HEK293 (cell line): ENCODE data around the gene MOB2.

ENCODE experiments used
- CTCF ChIA-PET: fragments of 350-600 bp; formaldehyde crosslinking; extraction: SDS; loops from one replicate; lab custom pipeline; 2021; ENCODE audit warnings: antibody characterized with exemption; lab: Yijun Ruan, JAX
- POLR2A ChIA-PET: fragments of 300-600 bp; formaldehyde crosslinking; extraction: SDS; loops from one replicate; lab custom pipeline; 2020; ENCODE audit warnings: antibody characterized with exemption, inconsistent platforms; lab: Yijun Ruan, JAX
- H3K27ac ChIP-seq: fragments of 200-500 bp; sonication (Bioruptor generic); 2 replicates; pipeline ENCODE4 v1.5.1; 2014; ENCODE audit warnings: low read depth, low read length, control low read depth, inconsistent platforms; ENCODE audit errors: extremely low read depth
- H3K36me3 ChIP-seq, 2 experiments: fragments of 200-500 bp in 1 of 2; sonication (Bioruptor generic) in 1 of 2; 1 replicate in 1 of 2; 2 replicates in 1 of 2; pipeline ENCODE4 v1.5.1; 2014 to 2017; ENCODE audit warnings: inconsistent platforms in 2 of 2, low read length in 2 of 2; ENCODE audit not compliant: control insufficient read depth in 2 of 2, insufficient read depth in 1 of 2
- H3K4me1 ChIP-seq: fragments of 200-500 bp; sonication (Bioruptor generic); 2 replicates; pipeline ENCODE4 v1.5.1; 2014; ENCODE audit warnings: mild to moderate bottlenecking, low read length, inconsistent platforms; ENCODE audit not compliant: control insufficient read depth, insufficient read depth
- H3K4me3 ChIP-seq: 2 replicates; pipeline ENCODE4 v1.5.1; 2011; ENCODE audit warnings: low read depth, mild to moderate bottlenecking, control low read depth, low read length, moderate library complexity
- H3K9me3 ChIP-seq: fragments of 200-500 bp; sonication (Bioruptor generic); 2 replicates; pipeline ENCODE4 v1.5.1; 2014; ENCODE audit warnings: low read depth, low read length, inconsistent platforms; ENCODE audit not compliant: control insufficient read depth, insufficient read depth
- GLIS1 ChIP-seq: fragments of 450-650 bp; formaldehyde crosslinking; IDR thresholded peaks from 2 replicates; pipeline ENCODE4 v1.5.1; 2016; ENCODE audit warnings: missing biosample characterization, missing genetic modification characterization
- GLIS2 ChIP-seq: fragments of 450-650 bp; formaldehyde crosslinking; IDR thresholded peaks from 2 replicates; pipeline ENCODE4 v1.5.1; 2016; ENCODE audit warnings: missing biosample characterization, missing genetic modification characterization
- KLF10 ChIP-seq: fragments of 450-650 bp; IDR thresholded peaks from 2 replicates; pipeline ENCODE4 v1.5.1; 2018; ENCODE audit warnings: missing biosample characterization, mild to moderate bottlenecking, missing genetic modification characterization
- MEIS1 ChIP-seq: sonication (generic); formaldehyde crosslinking; IDR thresholded peaks from 2 replicates; pipeline ENCODE4 v1.8.1; 2022; ENCODE audit warnings: missing genetic modification reagents, mild to moderate bottlenecking, borderline replicate concordance
- MZF1 ChIP-seq: fragments of 450-650 bp; formaldehyde crosslinking; IDR thresholded peaks from 2 replicates; pipeline ENCODE4 v1.5.1; 2017; ENCODE audit warnings: missing biosample characterization, missing genetic modification characterization, borderline replicate concordance
- OVOL3 ChIP-seq: fragments of 450-650 bp; formaldehyde crosslinking; IDR thresholded peaks from 2 replicates; pipeline ENCODE4 v1.5.1; 2016; ENCODE audit warnings: missing biosample characterization, missing genetic modification characterization
- YY2 ChIP-seq: fragments of 450-650 bp; formaldehyde crosslinking; IDR thresholded peaks from 2 replicates; pipeline ENCODE4 v1.5.1; 2016; ENCODE audit warnings: missing biosample characterization, missing genetic modification characterization
- ZFHX2 ChIP-seq: fragments of 450-650 bp; formaldehyde crosslinking; conservative IDR thresholded peaks from 2 replicates; pipeline ENCODE4 v1.5.1; 2016; ENCODE audit warnings: missing biosample characterization, missing genetic modification characterization
- ZIC2 ChIP-seq: fragments of 450-650 bp; formaldehyde crosslinking; IDR thresholded peaks from 2 replicates; pipeline ENCODE4 v1.5.1; 2016; ENCODE audit warnings: missing biosample characterization, missing genetic modification characterization
- ZNF121 ChIP-seq: fragments of 450-650 bp; formaldehyde crosslinking; IDR thresholded peaks from 2 replicates; pipeline ENCODE4 v1.5.1; 2016; ENCODE audit warnings: missing biosample characterization, missing genetic modification characterization
- ZNF174 ChIP-seq: fragments of 450-650 bp; formaldehyde crosslinking; IDR thresholded peaks from 2 replicates; pipeline ENCODE4 v1.5.0; 2017; ENCODE audit warnings: missing biosample characterization, mild to moderate bottlenecking, missing genetic modification characterization
- ZNF184 ChIP-seq: fragments of 450-650 bp; IDR thresholded peaks from 2 replicates; pipeline ENCODE4 v1.5.1; 2018; ENCODE audit warnings: missing biosample characterization, mild to moderate bottlenecking, missing genetic modification characterization
- ZNF274 ChIP-seq, 2 experiments: fragments of 200-500 bp in 1 of 2; fragments of 450-650 bp in 1 of 2; sonication (Bioruptor generic) in 1 of 2; formaldehyde crosslinking in 1 of 2; IDR thresholded peaks; 2 replicates each; pipeline versions ENCODE4 v1.5.1 to v1.6.1; 2014 to 2016; ENCODE audit warnings: borderline replicate concordance in 1 of 2, inconsistent platforms in 1 of 2, low read length in 1 of 2, missing biosample characterization in 1 of 2, missing genetic modification characterization in 1 of 2
- ZNF341 ChIP-seq: fragments of 450-650 bp; formaldehyde crosslinking; IDR thresholded peaks from 2 replicates; pipeline ENCODE4; 2016; ENCODE audit warnings: low read depth, missing biosample characterization, missing genetic modification characterization
- ZNF354C ChIP-seq: fragments of 450-650 bp; formaldehyde crosslinking; IDR thresholded peaks from 2 replicates; pipeline ENCODE4 v1.5.1; 2016; ENCODE audit warnings: missing biosample characterization, missing genetic modification characterization, low read depth, borderline replicate concordance
- ZNF394 ChIP-seq: fragments of 450-650 bp; formaldehyde crosslinking; IDR thresholded peaks from 2 replicates; pipeline ENCODE4 v1.5.1; 2016; ENCODE audit warnings: missing biosample characterization, missing genetic modification characterization, mild to moderate bottlenecking, moderate library complexity, borderline replicate concordance
- ZNF433 ChIP-seq: fragments of 450-650 bp; formaldehyde crosslinking; IDR thresholded peaks from 2 replicates; pipeline ENCODE4 v1.5.1; 2016; ENCODE audit warnings: missing biosample characterization, missing genetic modification characterization, low read depth
- ZNF521 ChIP-seq: fragments of 450-650 bp; formaldehyde crosslinking; IDR thresholded peaks from 2 replicates; pipeline ENCODE4 v1.5.1; 2017; ENCODE audit warnings: missing biosample characterization, mild to moderate bottlenecking, missing genetic modification characterization
- ZNF548 ChIP-seq: fragments of 450-650 bp; formaldehyde crosslinking; IDR thresholded peaks from 2 replicates; pipeline ENCODE4 v1.5.1; 2016; ENCODE audit warnings: missing biosample characterization, missing genetic modification characterization
- ZNF677 ChIP-seq: fragments of 450-650 bp; IDR thresholded peaks from 2 replicates; pipeline ENCODE4 v1.5.0; 2018; ENCODE audit warnings: missing biosample characterization, mild to moderate bottlenecking, missing genetic modification characterization, moderate library complexity
- ZNF701 ChIP-seq: fragments of 450-650 bp; formaldehyde crosslinking; IDR thresholded peaks from 2 replicates; pipeline ENCODE4 v1.5.1; 2016; ENCODE audit warnings: missing biosample characterization, missing genetic modification characterization
- ZNF792 ChIP-seq: fragments of 450-650 bp; formaldehyde crosslinking; IDR thresholded peaks from 2 replicates; pipeline ENCODE4 v1.5.1; 2016; ENCODE audit warnings: missing biosample characterization, missing genetic modification characterization
- ZNF843 ChIP-seq: fragments of 450-650 bp; formaldehyde crosslinking; IDR thresholded peaks from 2 replicates; pipeline ENCODE4 v1.5.1; 2016; ENCODE audit warnings: missing biosample characterization, missing genetic modification characterization
- ZSCAN4 ChIP-seq: fragments of 450-650 bp; formaldehyde crosslinking; IDR thresholded peaks from 2 replicates; pipeline ENCODE4 v1.5.1; 2017; ENCODE audit warnings: missing biosample characterization, missing genetic modification characterization

MOB2 gene

GRCh38 chr11:1506981-1507380 is 20.4 kb upstream of the MOB2 start:
- no peak overlapping the region for H3K27ac ChIP-seq
- H3K9me3 ChIP-seq: no peaks in the 10 kb centered on the region
- no peaks in the 10 kb centered on the region for H3K36me3 ChIP-seq
- no peaks in the 10 kb centered on the region for H3K4me1 ChIP-seq
- no peak for TF ChIP-seq ZNF548 (tag by site-specific recombination)
- no peak for TF ChIP-seq ZNF121 (tag by site-specific recombination)
- TF ChIP-seq MEIS1 (CRISPR knock-in tag): no peak
- TF ChIP-seq ZNF433 (tag by site-specific recombination): no peak
- TF ChIP-seq GLIS1 (tag by site-specific recombination): no peak
- no peak for TF ChIP-seq ZNF677 (tag by site-specific recombination)
- no peak for TF ChIP-seq ZNF354C
- no peak for TF ChIP-seq YY2
- TF ChIP-seq GLIS2 (tag by site-specific recombination): no peak
- no peak for TF ChIP-seq ZFHX2 (tag by site-specific recombination)
- no peak for TF ChIP-seq OVOL3
- no peak for TF ChIP-seq KLF10
- no peak for TF ChIP-seq ZNF843 (tag by site-specific recombination)
- no peak for TF ChIP-seq ZNF521 (tag by site-specific recombination)
- TF ChIP-seq ZNF274 (IDR thresholded peaks at IDR 0.05; ENCODE audit: low read length): no peak
- TF ChIP-seq ZNF274 (tag by site-specific recombination; IDR thresholded peaks at IDR 0.05; ENCODE audit: borderline replicate concordance): no peak
- TF ChIP-seq MZF1 (tag by site-specific recombination): no peak
- no peak for TF ChIP-seq ZSCAN4 (tag by site-specific recombination)
- TF ChIP-seq ZNF174 (tag by site-specific recombination): no peak
- H3K4me3 ChIP-seq: no peak overlapping the region
- ChIA-PET POLR2A (no interaction called here), CTCF (interaction anchor here (0.6 to 2.7 kb wide), 2 partner anchors 9 to 378 kb away, joined by 3 to 17 read pairs; no protein-coding TSS in a partner anchor)

- Histone ChIP-seq H3K9me3 (no peaks in the 10 kb centered on the region), H3K36me3 (no peaks in the 10 kb centered on the region), H3K4me3 (no peak overlapping the region), H3K4me1 (no peaks in the 10 kb centered on the region), H3K27ac (no peak overlapping the region)
- TF ChIP-seq ZNF394 (tag by site-specific recombination) (peak; percentile 36; the same call in 1 of the 2 replicates), ZNF792 (tag by site-specific recombination) (no peak), ZNF341 (tag by site-specific recombination) (peak; percentile 55)
- POLR2A ChIA-PET: interaction anchor here (0.7 kb wide), 1 partner anchor 18 kb away, joined by 3 read pairs; no protein-coding TSS in a partner anchor
- CTCF ChIA-PET: interaction anchor here (2.7 kb wide), 1 partner anchor 10 kb away, joined by 17 read pairs; no protein-coding TSS in a partner anchor
These were observed 18.9 kb upstream of the MOB2 start for GRCh38 chr11:1505480-1505879.

- Histone ChIP-seq H3K36me3 (no peaks in the 10 kb centered on the region), H3K9me3 (no peaks in the 10 kb centered on the region), H3K27ac (no peak overlapping the region), H3K4me3 (no peak overlapping the region), H3K4me1 (no peaks in the 10 kb centered on the region)
- ChIA-PET CTCF (interaction anchor here (2.7 kb wide), 1 partner anchor 11 kb away, joined by 17 read pairs; no protein-coding TSS in a partner anchor), POLR2A (no interaction called here)
- TF ChIP-seq ZNF184 (tag by site-specific recombination) (no peak), ZNF701 (no peak), ZIC2 (tag by site-specific recombination) (no peak)
These were observed 18.2 kb upstream of the MOB2 start for GRCh38 chr11:1504581-1505290.
